Activated CD4-positive, alpha-beta memory T cell treated with anti-CD3 and anti-CD28 coated beads for 36 hours (primary cell): ENCODE results near the gene AKAIN1. TPM values are rescaled to one million over a fixed set of nuclear protein-coding genes. Genes with fewer than 3 reads are reported as not detected.

ENCODE experiments used
- CTCF ChIA-PET: fragments of 350-600 bp; sonication (Branson Sonifier 250); formaldehyde crosslinking; loops from one replicate; lab custom pipeline; 2021; ENCODE audit warnings: antibody characterized with exemption, inconsistent platforms; lab: Charles Lee
- POLR2A ChIA-PET: fragments of 350-600 bp; sonication (Branson Sonifier 250); formaldehyde crosslinking; loops from one replicate; lab custom pipeline; 2021; ENCODE audit warnings: antibody characterized with exemption; lab: Charles Lee
- DNase-seq: peaks from one replicate; pipeline ENCODE4 v3.0.0-alpha.2; 2020
- H3K27ac Mint-ChIP-seq: one replicate; pipeline ENCODE4 v1.8.0; 2021; ENCODE audit warnings: mixed read lengths
- H3K27me3 Mint-ChIP-seq: one replicate; pipeline ENCODE4 v1.8.0; 2021; ENCODE audit warnings: mixed read lengths
- H3K36me3 Mint-ChIP-seq: one replicate; pipeline ENCODE4 v1.8.0; 2021; ENCODE audit warnings: mixed read lengths
- H3K4me1 Mint-ChIP-seq: one replicate; pipeline ENCODE4 v1.8.0; 2021; ENCODE audit warnings: low read depth, mixed read lengths
- H3K4me3 Mint-ChIP-seq: one replicate; pipeline ENCODE4 v1.8.0; 2021; ENCODE audit warnings: mild to moderate bottlenecking, mixed read lengths
- H3K9me3 Mint-ChIP-seq: one replicate; pipeline ENCODE4 v1.8.0; 2021; ENCODE audit warnings: mixed read lengths
- intact Hi-C: fragments of 100-400 bp; cut with micrococcal nuclease; formaldehyde crosslinking; loops from one replicate; pipeline ENCODE4 v1.15.1; 2023
- total RNA-seq, 2 experiments: library from RNA; stranded (reverse); gene quantifications; one replicate each; pipeline ENCODE4 v1.2.3, GENCODE V29; 2021

AKAIN1 gene
- total RNA-seq, 2 experiments from 2014 or later: not detected

DNA sequence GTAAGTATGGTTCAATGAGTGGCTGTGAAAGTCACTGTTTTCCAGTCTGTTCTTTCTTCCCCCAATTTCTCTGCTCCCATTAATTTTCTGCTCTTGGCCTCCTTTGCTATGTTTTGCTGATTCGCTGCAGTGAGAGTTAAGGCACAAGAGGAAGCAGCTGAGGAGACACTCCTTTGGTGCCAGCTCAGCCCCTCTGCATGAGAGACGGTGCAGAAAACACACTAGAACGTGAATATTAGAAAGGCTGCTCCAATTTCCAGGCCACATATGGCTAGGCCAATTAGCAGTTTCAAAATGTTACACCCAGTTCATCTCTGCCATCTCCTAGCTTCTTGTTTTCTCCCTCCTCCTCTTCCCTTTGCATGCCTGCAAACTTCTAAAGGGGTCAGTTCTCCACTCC lies 38.9 kb downstream of the AKAIN1 start:
- H3K27ac Mint-ChIP-seq: no peak overlapping the region
- CTCF ChIA-PET: no interaction called here

DNA sequence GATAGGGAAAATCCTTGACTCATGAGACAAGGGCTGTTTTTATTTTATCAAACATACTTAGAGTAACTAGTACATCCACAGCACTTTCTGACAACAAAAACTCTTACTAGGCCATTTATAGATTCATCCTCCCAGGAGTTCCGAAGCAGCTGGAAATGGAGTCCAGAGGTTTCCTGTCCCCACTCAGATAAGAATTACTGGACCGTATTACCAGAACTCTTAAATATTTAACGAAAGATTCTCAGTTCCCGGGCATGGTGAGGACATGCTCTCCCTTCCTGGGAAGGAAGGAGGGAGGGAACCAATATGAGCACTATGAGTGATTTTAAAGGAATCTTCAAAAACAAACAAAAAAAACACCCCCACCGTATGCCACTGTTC lies 41.2 kb downstream of the AKAIN1 start:
- DNase-seq: no peak
- CTCF ChIA-PET: no interaction called here
- Mint-ChIP-seq H3K27me3 (no peaks in the 10 kb centered on the region), H3K27ac (no peak overlapping the region), H3K36me3 (no peaks in the 10 kb centered on the region), H3K4me1 (peaks cover 17% of the 10 kb centered on the region), H3K4me3 (no peak overlapping the region), H3K9me3 (no peaks in the 10 kb centered on the region)
- intact Hi-C loops: no loop called here
- POLR2A ChIA-PET: no interaction called here

More for the DNA sequence above, 38.9 kb downstream of the AKAIN1 start:
- POLR2A ChIA-PET: no interaction called here
- H3K27me3 Mint-ChIP-seq: no peaks in the 10 kb centered on the region
- no peak overlapping the region for H3K4me3 Mint-ChIP-seq
- no peak for DNase-seq
- H3K36me3 Mint-ChIP-seq: no peaks in the 10 kb centered on the region
- H3K9me3 Mint-ChIP-seq: no peaks in the 10 kb centered on the region
- intact Hi-C loops: no loop called here
- H3K4me1 Mint-ChIP-seq: peaks cover 17% of the 10 kb centered on the region

DNA sequence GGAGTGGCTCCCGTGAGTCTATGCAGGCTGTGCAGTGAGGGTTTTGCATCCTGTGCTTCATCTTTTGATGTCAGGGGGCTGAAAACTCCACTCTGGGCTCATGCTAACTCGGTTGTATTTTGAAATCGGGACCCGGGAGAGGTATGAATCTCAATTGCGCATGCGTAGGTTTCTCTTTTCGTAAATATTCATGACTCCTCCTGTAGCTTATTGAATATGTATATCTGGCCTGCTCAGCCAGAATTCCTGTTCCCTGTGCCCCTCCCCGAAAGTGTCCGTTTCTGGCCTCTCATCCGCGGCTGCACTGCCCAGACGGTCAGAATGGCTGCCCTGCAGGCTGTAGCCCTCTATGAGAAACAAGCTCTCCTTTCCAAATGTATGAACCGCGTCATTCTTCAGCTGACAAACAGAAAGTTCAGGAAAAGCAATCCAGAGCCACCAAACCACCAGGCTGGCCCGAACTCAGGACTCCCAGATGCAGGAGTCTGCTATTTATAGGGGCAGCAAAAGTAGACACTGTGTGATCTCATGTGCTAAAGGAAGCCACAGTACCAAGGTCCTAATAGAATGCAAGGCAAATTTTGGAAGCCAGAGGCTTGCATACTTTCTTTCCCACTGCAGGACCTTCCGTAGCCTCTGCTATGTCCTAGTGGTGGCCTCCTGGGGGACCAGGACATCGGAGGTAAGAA lies 41.7 kb downstream of the AKAIN1 start:
- H3K4me1 Mint-ChIP-seq: peaks cover 17% of the 10 kb centered on the region
- no peaks in the 10 kb centered on the region for H3K36me3 Mint-ChIP-seq
- CTCF ChIA-PET: no interaction called here
- intact Hi-C loops: no loop called here
- H3K4me3 Mint-ChIP-seq: no peak overlapping the region
- no peak for DNase-seq
- no peak overlapping the region for H3K27ac Mint-ChIP-seq
- no peaks in the 10 kb centered on the region for H3K27me3 Mint-ChIP-seq
- POLR2A ChIA-PET: no interaction called here
- no peaks in the 10 kb centered on the region for H3K9me3 Mint-ChIP-seq

DNA sequence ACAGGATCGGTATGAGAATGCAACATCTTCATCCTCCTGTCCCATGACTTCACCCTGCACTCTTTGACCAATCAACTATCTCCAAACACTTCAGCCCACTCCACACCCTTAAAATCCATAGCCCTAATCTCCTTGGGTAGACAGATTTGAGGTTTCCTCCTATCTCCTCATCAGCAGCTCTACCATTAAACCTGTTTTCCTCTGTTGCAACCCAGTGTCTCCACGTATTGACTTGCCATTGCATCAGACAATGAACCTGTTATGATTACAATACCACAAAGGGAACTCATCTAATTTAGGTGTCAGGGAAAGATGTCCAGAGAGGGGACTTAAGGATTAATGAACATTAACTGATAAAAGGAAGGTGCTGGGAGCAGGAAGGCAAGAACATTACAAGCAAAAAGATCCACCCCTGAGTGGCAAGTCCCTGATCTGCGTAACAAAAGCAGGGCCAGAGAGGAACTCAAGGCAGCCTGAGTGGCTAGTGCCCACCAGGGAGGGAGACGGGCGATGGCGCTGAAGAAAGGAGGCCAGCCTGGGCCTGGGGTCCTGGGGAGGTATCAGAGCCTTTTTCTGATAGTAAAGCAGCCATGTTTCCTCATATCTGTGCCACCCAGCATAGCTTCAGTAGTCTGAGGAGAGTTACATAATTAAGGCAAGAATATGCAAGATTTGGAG lies 44.6 kb downstream of the AKAIN1 start:
- Mint-ChIP-seq H3K4me3 (no peak overlapping the region), H3K9me3 (no peaks in the 10 kb centered on the region), H3K36me3 (no peaks in the 10 kb centered on the region), H3K27ac (no peak overlapping the region), H3K27me3 (no peaks in the 10 kb centered on the region), H3K4me1 (no peaks in the 10 kb centered on the region)
- intact Hi-C loops: no loop called here
- CTCF ChIA-PET: no interaction called here
- POLR2A ChIA-PET: no interaction called here
- DNase-seq: no peak

DNA sequence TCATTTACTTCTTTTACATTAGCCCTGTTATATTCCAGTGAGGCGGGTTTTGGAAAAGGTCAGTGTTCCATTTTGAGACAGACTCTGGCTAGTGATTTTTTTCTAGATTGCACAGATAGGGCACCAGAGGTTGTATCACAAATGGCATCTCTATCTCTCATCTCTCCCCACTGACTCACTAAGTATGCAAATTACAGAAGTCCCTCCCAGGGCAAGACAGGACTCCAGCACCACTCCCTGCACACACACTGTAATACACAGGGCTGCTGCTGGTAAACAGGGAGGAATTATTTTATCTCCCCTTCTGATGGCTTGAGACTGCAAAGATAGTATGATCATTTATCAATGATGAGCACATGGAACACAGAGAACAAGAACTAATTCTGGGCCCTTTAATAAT lies 46.2 kb downstream of the AKAIN1 start:
- Mint-ChIP-seq H3K27me3 (no peaks in the 10 kb centered on the region), H3K4me1 (no peaks in the 10 kb centered on the region)
- DNase-seq: no peak

DNA sequence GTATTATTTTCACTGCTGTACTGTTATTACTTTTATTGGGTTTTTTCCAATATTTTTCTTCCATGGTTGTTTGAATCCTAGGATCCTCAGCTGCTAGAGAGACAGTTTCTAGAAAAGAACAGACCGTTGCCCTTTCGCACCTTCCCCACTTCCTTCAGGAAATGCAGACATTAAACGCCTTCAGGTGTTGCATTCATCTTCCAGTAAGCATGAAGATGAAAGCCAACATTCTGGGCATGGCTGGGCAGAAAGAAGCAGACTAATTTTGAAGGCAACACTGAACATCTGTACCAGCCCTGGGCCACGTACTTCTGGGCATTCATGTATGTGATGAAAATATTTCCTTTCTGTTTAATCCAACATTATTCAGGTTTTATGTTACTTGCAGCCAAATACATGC lies 51.0 kb downstream of the AKAIN1 start:
- Mint-ChIP-seq H3K9me3 (no peaks in the 10 kb centered on the region), H3K27ac (no peak overlapping the region), H3K27me3 (peaks cover 2% of the 10 kb centered on the region), H3K4me1 (no peaks in the 10 kb centered on the region), H3K4me3 (no peak overlapping the region), H3K36me3 (no peaks in the 10 kb centered on the region)
- intact Hi-C loops: no loop called here
- CTCF ChIA-PET: no interaction called here
- POLR2A ChIA-PET: interaction anchor here (0.7 kb wide), 1 partner anchor 178 kb away, joined by 3 read pairs; no protein-coding TSS in a partner anchor
- no peak for DNase-seq

More for the DNA sequence above, 46.2 kb downstream of the AKAIN1 start:
- ChIA-PET CTCF (no interaction called here), POLR2A (no interaction called here)
- no peak overlapping the region for H3K27ac Mint-ChIP-seq
- no peak overlapping the region for H3K4me3 Mint-ChIP-seq
- no peaks in the 10 kb centered on the region for H3K9me3 Mint-ChIP-seq
- intact Hi-C loops: no loop called here
- no peaks in the 10 kb centered on the region for H3K36me3 Mint-ChIP-seq

DNA sequence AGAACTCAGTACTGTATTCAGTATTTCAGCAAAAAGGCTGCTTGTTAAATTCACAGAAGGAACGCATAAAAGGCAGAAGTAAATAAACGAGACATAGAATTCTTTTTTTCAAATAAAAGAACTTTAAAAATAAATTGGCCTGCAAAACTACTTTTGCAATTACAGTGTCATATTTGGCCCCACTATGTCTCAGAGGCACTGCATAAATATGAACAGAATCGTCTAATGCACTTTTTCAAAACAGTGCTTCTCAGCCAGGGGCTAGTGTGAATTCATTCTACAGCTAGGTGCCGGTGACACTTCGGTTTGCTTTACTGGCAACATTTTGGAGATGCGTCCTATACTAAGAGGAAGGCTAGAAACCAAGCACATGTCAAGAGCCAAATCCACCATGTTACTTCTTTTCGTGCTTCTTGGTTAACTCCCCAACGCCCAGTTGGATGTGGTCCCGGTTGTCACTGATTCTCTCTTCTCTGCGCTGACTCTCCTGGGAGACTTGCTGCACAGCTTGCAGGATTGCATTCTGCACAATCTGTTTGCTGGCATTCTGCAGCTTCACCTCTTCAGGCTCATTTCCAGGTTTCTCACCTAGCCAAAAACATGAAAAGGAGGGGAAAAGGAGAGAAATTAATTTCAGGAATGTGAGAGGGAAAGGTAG lies 51.8 kb downstream of the AKAIN1 start:
- intact Hi-C loops: no loop called here
- ChIA-PET CTCF (no interaction called here), POLR2A (interaction anchor here (0.7 kb wide), 1 partner anchor 179 kb away, joined by 3 read pairs; no protein-coding TSS in a partner anchor)
- DNase-seq: no peak
- no peak overlapping the region for H3K27ac Mint-ChIP-seq
- no peak overlapping the region for H3K4me3 Mint-ChIP-seq
- H3K27me3 Mint-ChIP-seq: peaks cover 2% of the 10 kb centered on the region
- no peaks in the 10 kb centered on the region for H3K36me3 Mint-ChIP-seq
- no peaks in the 10 kb centered on the region for H3K9me3 Mint-ChIP-seq
- no peaks in the 10 kb centered on the region for H3K4me1 Mint-ChIP-seq

DNA sequence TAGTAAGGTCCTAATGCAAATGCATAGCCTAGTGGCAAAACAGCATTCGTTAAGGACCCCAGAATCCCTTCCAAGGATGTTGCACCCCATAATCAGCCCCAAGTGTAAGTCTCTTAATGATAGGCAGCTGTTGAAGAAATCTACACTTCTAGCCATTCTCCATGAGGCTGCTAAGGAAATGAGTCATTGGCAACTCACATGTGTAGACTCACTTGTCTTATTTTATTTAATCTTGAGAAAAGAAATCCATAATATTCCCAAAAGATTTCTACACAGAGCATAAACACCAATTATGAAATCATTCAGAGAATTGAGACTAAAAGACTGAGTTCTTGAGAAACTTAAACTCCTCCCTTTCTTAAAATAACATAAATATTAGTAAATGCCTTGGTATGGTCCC lies 52.4 kb downstream of the AKAIN1 start:
- H3K9me3 Mint-ChIP-seq: no peaks in the 10 kb centered on the region
- H3K36me3 Mint-ChIP-seq: no peaks in the 10 kb centered on the region
- POLR2A ChIA-PET: no interaction called here
- DNase-seq: no peak
- intact Hi-C loops: no loop called here
- CTCF ChIA-PET: no interaction called here
- H3K27me3 Mint-ChIP-seq: peaks cover 2% of the 10 kb centered on the region
- no peaks in the 10 kb centered on the region for H3K4me1 Mint-ChIP-seq
- no peak overlapping the region for H3K27ac Mint-ChIP-seq
- no peak overlapping the region for H3K4me3 Mint-ChIP-seq

DNA sequence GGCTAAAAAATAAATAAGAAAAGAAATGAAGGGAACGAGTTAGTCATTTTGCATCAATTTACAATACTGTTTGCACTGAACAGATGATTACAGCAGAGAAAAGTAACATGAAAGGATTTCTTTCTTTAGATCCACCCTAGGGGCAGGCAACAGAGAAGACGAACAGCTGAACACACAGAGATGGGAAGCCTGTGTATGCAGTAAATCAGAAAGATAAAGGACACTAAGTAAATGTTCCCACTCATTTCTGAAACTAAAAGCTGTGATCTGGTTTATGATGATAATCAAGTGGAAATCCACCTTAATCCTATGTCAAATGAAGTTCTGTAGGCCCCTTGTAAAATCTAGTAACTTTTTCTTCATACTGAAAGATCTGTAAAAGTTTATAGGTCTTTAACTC lies 54.2 kb downstream of the AKAIN1 start:
- Mint-ChIP-seq H3K4me3 (no peak overlapping the region), H3K36me3 (no peaks in the 10 kb centered on the region), H3K27me3 (peaks cover 2% of the 10 kb centered on the region), H3K4me1 (no peaks in the 10 kb centered on the region), H3K27ac (no peak overlapping the region), H3K9me3 (no peaks in the 10 kb centered on the region)
- ChIA-PET CTCF (no interaction called here), POLR2A (no interaction called here)
- intact Hi-C loops: no loop called here
- DNase-seq: no peak

DNA sequence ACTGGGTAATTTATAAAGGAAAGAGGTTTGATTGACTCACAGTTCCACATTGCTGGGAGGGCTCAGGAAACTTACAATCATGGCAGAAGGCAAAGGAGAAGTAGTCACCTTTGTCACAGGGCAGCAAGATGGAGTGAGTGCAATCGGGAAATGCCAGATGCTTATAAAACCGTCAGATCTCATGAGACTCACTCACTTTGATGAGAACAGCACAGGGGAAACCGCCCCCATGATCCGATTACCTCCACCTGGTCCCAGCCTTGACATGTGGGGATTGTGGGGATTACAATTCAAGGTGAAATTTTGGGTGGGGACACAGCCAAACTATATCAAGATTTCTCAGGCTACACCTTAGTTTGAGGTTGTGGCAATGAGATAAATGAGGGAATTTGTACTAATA lies 54.9 kb downstream of the AKAIN1 start:
- Mint-ChIP-seq H3K9me3 (no peaks in the 10 kb centered on the region), H3K27me3 (peaks cover 2% of the 10 kb centered on the region), H3K27ac (no peak overlapping the region), H3K4me1 (no peaks in the 10 kb centered on the region), H3K36me3 (no peaks in the 10 kb centered on the region), H3K4me3 (no peak overlapping the region)
- DNase-seq: no peak
- ChIA-PET CTCF (no interaction called here), POLR2A (no interaction called here)
- intact Hi-C loops: no loop called here

DNA sequence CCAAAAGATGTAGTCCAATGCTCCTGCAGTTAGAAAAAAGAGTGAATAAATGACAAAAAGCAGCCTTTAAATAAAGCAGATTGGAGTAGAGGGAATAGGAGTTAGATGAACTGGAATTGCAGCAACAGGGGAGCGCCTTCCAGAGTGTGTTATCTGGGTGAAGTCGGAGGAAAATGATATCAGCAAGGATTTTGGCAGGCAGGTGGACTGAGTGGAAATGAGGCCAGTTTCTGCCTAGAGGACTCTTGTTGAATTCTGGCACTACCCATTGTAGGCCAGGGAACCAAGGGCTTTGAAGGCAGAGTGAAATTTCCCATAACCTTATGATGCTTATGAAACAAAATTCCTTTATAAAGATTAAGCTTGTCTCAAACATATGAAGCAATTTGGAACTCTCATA lies 59.8 kb downstream of the AKAIN1 start:
- H3K9me3 Mint-ChIP-seq: no peaks in the 10 kb centered on the region
- no peak overlapping the region for H3K27ac Mint-ChIP-seq
- POLR2A ChIA-PET: no interaction called here

DNA sequence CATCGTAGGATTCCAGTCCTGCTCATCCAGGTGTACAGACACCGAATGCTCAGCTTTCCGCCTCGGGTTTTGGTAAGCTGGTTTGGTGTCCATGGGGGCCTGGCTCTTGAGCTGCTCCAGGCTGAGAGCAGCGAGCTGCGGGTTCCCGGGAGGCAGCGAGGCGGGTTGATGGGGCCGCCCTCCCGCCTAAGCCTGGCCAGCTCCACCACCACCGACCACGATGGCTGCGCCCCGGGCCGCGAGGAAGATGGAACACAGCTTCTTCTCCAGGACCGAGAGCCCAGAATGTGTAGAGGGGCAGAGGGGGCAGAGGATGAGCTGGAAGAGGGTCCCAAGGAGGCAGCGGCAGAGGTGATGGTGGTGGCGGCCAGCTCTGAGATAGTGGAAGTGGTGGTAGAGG lies 64.1 kb downstream of the AKAIN1 start:
- Mint-ChIP-seq H3K27me3 (no peaks in the 10 kb centered on the region), H3K4me3 (no peak overlapping the region), H3K9me3 (no peaks in the 10 kb centered on the region), H3K36me3 (no peaks in the 10 kb centered on the region), H3K27ac (no peak overlapping the region), H3K4me1 (no peaks in the 10 kb centered on the region)
- intact Hi-C loops: no loop called here
- DNase-seq: no peak
- ChIA-PET CTCF (no interaction called here), POLR2A (no interaction called here)

More for the DNA sequence above, 59.8 kb downstream of the AKAIN1 start:
- intact Hi-C loops: no loop called here
- CTCF ChIA-PET: no interaction called here
- no peaks in the 10 kb centered on the region for H3K27me3 Mint-ChIP-seq
- no peak for DNase-seq
- H3K4me3 Mint-ChIP-seq: no peak overlapping the region
- H3K36me3 Mint-ChIP-seq: no peaks in the 10 kb centered on the region
- H3K4me1 Mint-ChIP-seq: no peaks in the 10 kb centered on the region
